Testis (tissue), 3 donors: ENCODE data around the gene PTBP3. TPM values are rescaled to one million over a fixed set of nuclear protein-coding genes. Genes with fewer than 3 reads are reported as not detected.

Source experiments
- DNase-seq: peaks from one replicate; pipeline ENCODE4 v3.0.0-alpha.2; 2019
- H3K27ac ChIP-seq, 2 donors: fragments of 200-600 bp; sonication (generic); one replicate each; pipeline ENCODE4 v1.5.1; 2019
- H3K27me3 ChIP-seq: fragments of 200-600 bp; sonication (generic); one replicate; pipeline ENCODE4 v1.5.1; 2019
- H3K36me3 ChIP-seq: fragments of 200-600 bp; sonication (generic); one replicate; pipeline ENCODE4 v1.5.1; 2017; ENCODE audit warnings: low read depth; ENCODE audit errors: missing control alignments
- H3K4me1 ChIP-seq: fragments of 200-600 bp; sonication (generic); one replicate; pipeline ENCODE4 v1.5.1; 2019
- H3K4me3 ChIP-seq, 2 donors: fragments of 200-600 bp; sonication (generic); one replicate each; pipeline ENCODE4 v1.5.1; 2017 to 2019
- H3K9me3 ChIP-seq: fragments of 200-600 bp; sonication (generic); one replicate; pipeline ENCODE4 v1.5.1; 2017
- POLR2A ChIP-seq: fragments of 450-650 bp; IDR thresholded peaks from one replicate; pipeline ENCODE4 v1.6.1; 2017; ENCODE audit warnings: antibody characterized with exemption, mild to moderate bottlenecking, moderate library complexity
- WGBS, 2 donors: methylation state at CpG; one replicate each; pipeline ENCODE4 v1.1.5; 2018; 5-methylcytosine and 5-hydroxymethylcytosine counted together
- intact Hi-C: fragments of 100-400 bp; cut with DNase I; formaldehyde crosslinking; loops from one replicate; pipeline ENCODE4 v1.15.1; 2023; ENCODE audit warnings: low total_unique reads
- polyA plus RNA-seq: library from polyadenylated mRNA; stranded (reverse); fragments of 350-450 nt; fragmentation: Illumina TruSeq; extraction: RNeasy Lipid Tissue Mini Kit (QIAGEN cat#74804); gene quantifications from one replicate; pipeline ENCODE4 v1.2.3, GENCODE V29; 2014; ENCODE audit warnings: low read depth, low replicate concordance; ENCODE audit not compliant: insufficient read depth
- total RNA-seq, 2 donors: library from RNA; depleted of rRNA; stranded (reverse); fragments of >200 nt; gene quantifications; one replicate each; pipeline ENCODE4 v1.2.3, GENCODE V29; 2016
- TF ChIP-seq, protein P1 (sequence below), 3 experiments: fragments of 450-650 bp in 2 of 3; fragments of 200-600 bp in 1 of 3; sonication (generic) in 1 of 3; IDR thresholded peaks; one replicate each; pipeline ENCODE4 v1.5.1; 2016 to 2019; ENCODE audit warnings: antibody characterized with exemption in 3 of 3, mild to moderate bottlenecking in 2 of 3, moderate library complexity in 1 of 3

PTBP3 gene
- total and polyA plus RNA-seq, 3 donors from 2014 or later: 44.1 to 199 (median 172) TPM

DNA sequence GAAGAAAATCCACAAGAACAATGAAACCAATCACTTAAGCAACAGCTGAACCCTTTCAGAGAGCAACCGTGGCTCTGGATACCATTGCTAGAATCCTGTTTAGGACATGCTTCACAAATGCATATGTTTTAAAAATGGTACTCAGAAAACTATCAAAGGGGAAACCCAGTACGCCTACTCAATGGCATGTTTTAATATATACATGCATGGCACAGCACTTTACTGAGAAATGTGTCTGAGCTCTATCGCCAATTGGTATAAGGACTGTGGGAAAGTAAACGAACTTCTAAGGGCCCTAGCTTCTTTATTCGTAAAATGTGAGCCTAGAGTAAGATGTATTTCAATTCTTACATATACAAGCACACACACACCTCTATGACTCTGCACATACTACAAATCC is 72.3 kb downstream of the PTBP3 start:
- H3K27me3 ChIP-seq: no peaks in the 10 kb centered on the region
- H3K9me3 ChIP-seq: no peaks in the 10 kb centered on the region
- no peaks in the 10 kb centered on the region for H3K36me3 ChIP-seq
- WGBS, 2 donors: 81 to 82% methylated on average over 5 of the region's 5 CpGs
- DNase-seq: no peak
- intact Hi-C loops: no loop called here
- TF ChIP-seq, protein P1, sequence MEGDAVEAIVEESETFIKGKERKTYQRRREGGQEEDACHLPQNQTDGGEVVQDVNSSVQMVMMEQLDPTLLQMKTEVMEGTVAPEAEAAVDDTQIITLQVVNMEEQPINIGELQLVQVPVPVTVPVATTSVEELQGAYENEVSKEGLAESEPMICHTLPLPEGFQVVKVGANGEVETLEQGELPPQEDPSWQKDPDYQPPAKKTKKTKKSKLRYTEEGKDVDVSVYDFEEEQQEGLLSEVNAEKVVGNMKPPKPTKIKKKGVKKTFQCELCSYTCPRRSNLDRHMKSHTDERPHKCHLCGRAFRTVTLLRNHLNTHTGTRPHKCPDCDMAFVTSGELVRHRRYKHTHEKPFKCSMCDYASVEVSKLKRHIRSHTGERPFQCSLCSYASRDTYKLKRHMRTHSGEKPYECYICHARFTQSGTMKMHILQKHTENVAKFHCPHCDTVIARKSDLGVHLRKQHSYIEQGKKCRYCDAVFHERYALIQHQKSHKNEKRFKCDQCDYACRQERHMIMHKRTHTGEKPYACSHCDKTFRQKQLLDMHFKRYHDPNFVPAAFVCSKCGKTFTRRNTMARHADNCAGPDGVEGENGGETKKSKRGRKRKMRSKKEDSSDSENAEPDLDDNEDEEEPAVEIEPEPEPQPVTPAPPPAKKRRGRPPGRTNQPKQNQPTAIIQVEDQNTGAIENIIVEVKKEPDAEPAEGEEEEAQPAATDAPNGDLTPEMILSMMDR (IDR thresholded peaks at IDR 0.05): no peak
- no peak for TF ChIP-seq POLR2A
- H3K4me1 ChIP-seq: peaks cover 14% of the 10 kb centered on the region
- peak overlapping the region; percentile 47 to 64 for H3K27ac ChIP-seq
- H3K4me3 ChIP-seq: no peak overlapping the region

DNA sequence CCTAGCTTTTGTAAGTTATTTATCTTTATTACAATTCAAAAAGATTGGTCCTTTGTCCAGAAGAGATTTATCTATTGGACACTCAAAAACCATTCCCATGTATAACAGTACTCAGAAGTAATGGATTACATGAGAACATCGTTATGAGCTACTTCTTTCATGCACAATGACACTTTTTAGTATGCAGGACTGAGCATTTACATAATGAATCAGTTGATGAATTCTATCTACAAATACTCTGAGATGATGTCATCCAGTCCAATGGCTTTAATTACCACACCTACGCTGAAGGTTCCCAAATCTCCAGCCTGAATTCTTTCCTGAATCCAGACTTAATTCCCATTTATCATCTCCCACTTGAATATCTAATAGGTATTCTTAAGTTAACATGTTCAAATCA is 75.3 kb downstream of the PTBP3 start:
- Histone ChIP-seq H3K36me3 (no peaks in the 10 kb centered on the region), H3K4me1 (peaks cover 7% of the 10 kb centered on the region), H3K27ac (no peak overlapping the region), H3K9me3 (no peaks in the 10 kb centered on the region), H3K4me3 (no peak overlapping the region), H3K27me3 (no peaks in the 10 kb centered on the region)
- no peak for DNase-seq
- WGBS, 2 donors: 94 to 97% methylated on average over 2 of the region's 2 CpGs
- TF ChIP-seq, protein P1 (IDR thresholded peaks at IDR 0.05): no peak
- no peak for TF ChIP-seq POLR2A
- intact Hi-C loops: no loop called here

DNA sequence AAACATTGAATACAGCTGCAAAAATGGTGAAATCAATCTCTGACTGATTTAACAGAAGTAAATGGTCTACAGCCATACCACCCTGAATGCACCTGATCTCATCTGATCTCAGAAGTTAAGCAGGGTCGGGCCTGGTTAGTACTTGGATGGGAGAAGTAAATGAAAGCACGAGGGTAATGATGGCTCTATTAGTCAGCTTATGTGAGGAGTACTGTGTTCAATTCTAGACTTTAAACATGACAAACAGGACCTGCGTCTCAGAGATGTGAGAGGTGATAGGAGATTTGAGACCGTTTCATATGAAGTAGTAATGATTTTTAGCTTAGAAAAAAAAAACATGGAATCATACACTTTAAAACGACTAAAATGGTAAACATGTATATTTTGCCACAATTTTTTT is 81.2 kb downstream of the PTBP3 start:
- no peak for TF ChIP-seq POLR2A
- TF ChIP-seq, protein P1 (IDR thresholded peaks at IDR 0.05): no peak
- intact Hi-C loops: no loop called here
- H3K27ac ChIP-seq: no peak overlapping the region
- H3K4me3 ChIP-seq: no peak overlapping the region
- H3K4me1 ChIP-seq: no peaks in the 10 kb centered on the region
- no peak for DNase-seq
- H3K9me3 ChIP-seq: no peaks in the 10 kb centered on the region
- H3K36me3 ChIP-seq: no peaks in the 10 kb centered on the region
- H3K27me3 ChIP-seq: no peaks in the 10 kb centered on the region
- WGBS, 2 donors: 85 to 87% methylated on average over 5 of the region's 5 CpGs

DNA sequence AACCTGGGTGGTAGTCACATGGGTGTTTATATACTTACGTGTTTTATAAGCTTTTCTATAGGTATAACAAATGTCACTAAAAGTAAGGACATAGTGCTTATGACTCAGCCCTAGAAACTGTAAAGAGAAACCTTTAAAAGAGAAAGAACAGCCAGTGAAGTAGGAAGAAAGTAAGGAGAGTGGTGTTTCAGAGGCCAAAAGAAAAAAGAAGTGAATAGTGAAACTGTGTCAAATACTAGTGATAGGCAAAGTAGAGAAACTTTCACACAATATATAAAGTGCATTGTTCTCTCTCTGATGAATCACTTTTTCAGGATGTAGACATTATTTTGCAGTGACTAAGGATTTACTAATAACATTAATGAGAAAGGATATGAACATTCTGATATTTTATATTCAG is 84.1 kb downstream of the PTBP3 start:
- TF ChIP-seq, protein P1 (IDR thresholded peaks at IDR 0.05): no peak
- TF ChIP-seq POLR2A: no peak
- no peaks in the 10 kb centered on the region for H3K4me1 ChIP-seq
- H3K27me3 ChIP-seq: no peaks in the 10 kb centered on the region
- no peak overlapping the region for H3K27ac ChIP-seq
- 68 to 73% methylated on average over 1 of the region's 1 CpG for WGBS, 2 donors
- no peaks in the 10 kb centered on the region for H3K9me3 ChIP-seq
- DNase-seq: no peak
- intact Hi-C loops: no loop called here
- H3K36me3 ChIP-seq: no peaks in the 10 kb centered on the region
- H3K4me3 ChIP-seq: no peak overlapping the region

DNA sequence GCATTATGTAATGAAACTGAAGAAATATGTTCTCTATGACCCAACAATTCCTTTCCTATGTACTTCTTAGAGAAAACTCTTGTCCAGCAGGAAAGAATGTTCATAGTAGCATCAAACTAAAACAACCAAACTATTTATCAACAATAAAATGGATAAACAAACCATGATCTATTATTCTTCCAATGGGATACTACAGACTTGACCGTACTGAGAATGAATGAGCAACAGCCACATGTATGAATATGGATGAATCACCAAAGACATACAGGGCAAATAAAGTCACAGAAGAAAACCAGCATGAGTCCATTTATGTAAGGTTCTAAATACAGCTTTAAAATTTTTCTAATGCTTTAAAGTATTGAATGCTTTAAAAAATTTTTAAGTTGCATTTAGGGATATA is 84.7 kb downstream of the PTBP3 start:
- no peak for TF ChIP-seq POLR2A
- TF ChIP-seq, protein P1 (IDR thresholded peaks at IDR 0.05): no peak
- Histone ChIP-seq H3K4me1 (no peaks in the 10 kb centered on the region), H3K27me3 (no peaks in the 10 kb centered on the region), H3K9me3 (no peaks in the 10 kb centered on the region), H3K4me3 (no peak overlapping the region), H3K36me3 (no peaks in the 10 kb centered on the region), H3K27ac (no peak overlapping the region)
- WGBS, 2 donors: 92 to 98% methylated on average over 1 of the region's 1 CpG
- no peak for DNase-seq
- intact Hi-C loops: no loop called here
